Lung (tissue), 12 donors: ENCODE measurements around the gene JMJD6. TPM values are rescaled to one million over a fixed set of nuclear protein-coding genes. Genes with fewer than 3 reads are reported as not detected.
"Not testable (repeated sequence)": the region's sequence is repeated elsewhere in the genome, so short reads cannot be mapped to it uniquely, and the experiment has no call there.

Experiments
- ATAC-seq: fragments of 200-7000 bp; cut with Tn5 transposase; one replicate; pipeline ENCODE4 v1.9.1; 2020; ENCODE audit warnings: moderate number of reproducible peaks; ENCODE audit not compliant: insufficient read depth, low FRiP score
- DNase-seq, 3 donors: peaks; one replicate each; pipeline ENCODE4 v3.0.0-alpha.2; 2013 to 2017
- H3K27ac ChIP-seq, 2 donors: one replicate each; pipeline ENCODE4 v1.5.1; 2013; ENCODE audit warnings: mild to moderate bottlenecking in 2 of 2, moderate library complexity in 2 of 2, control low read depth in 1 of 2, inconsistent platforms in 1 of 2, low read depth in 1 of 2, low read length in 1 of 2
- H3K27me3 ChIP-seq, 3 donors: one replicate each; pipeline ENCODE4 v1.5.1; 2013; ENCODE audit warnings: low read length in 2 of 3; ENCODE audit not compliant: control insufficient read depth in 3 of 3, insufficient read depth in 3 of 3
- H3K36me3 ChIP-seq, 4 donors: one replicate each; pipeline ENCODE4 v1.5.1; 2013; ENCODE audit warnings: low read length in 4 of 4, mild to moderate bottlenecking in 1 of 4, moderate library complexity in 1 of 4; ENCODE audit not compliant: control insufficient read depth in 4 of 4, insufficient read depth in 4 of 4
- H3K4me1 ChIP-seq, 5 donors: one replicate each; pipeline ENCODE4 v1.5.1; 2013; ENCODE audit warnings: low read length in 5 of 5, mild to moderate bottlenecking in 2 of 5, moderate library complexity in 1 of 5; ENCODE audit not compliant: control insufficient read depth in 5 of 5, insufficient read depth in 5 of 5
- H3K4me3 ChIP-seq: one replicate; pipeline ENCODE4 v1.5.1; 2013; ENCODE audit warnings: mild to moderate bottlenecking, control low read depth, moderate library complexity
- H3K9ac ChIP-seq, 2 donors: one replicate each; pipeline ENCODE4 v1.5.1; 2013; ENCODE audit warnings: low read length in 2 of 2, control low read depth in 1 of 2; ENCODE audit not compliant: insufficient read depth in 1 of 2
- H3K9me3 ChIP-seq, 4 donors: one replicate each; pipeline ENCODE4 v1.5.1; 2013; ENCODE audit warnings: low read length in 3 of 4, mild to moderate bottlenecking in 1 of 4, moderate library complexity in 1 of 4; ENCODE audit not compliant: control insufficient read depth in 4 of 4, insufficient read depth in 3 of 4
- CTCF ChIP-seq: IDR thresholded peaks from 2 replicates; pipeline ENCODE4 v1.5.1; 2012; ENCODE audit warnings: mild to moderate bottlenecking; ENCODE audit errors: control extremely low read depth, extremely low read depth
- WGBS, 2 donors: extraction: QIAGEN DNeasy Blood & Tissue Kit; methylation state at CpG; one replicate each; pipeline ENCODE4 v1.1.7; 2013; 5-methylcytosine and 5-hydroxymethylcytosine counted together
- polyA plus RNA-seq, 2 donors: library from polyadenylated mRNA; stranded (reverse); fragments of 200-250 nt; gene quantifications; one replicate each; pipeline ENCODE4 v1.2.1, GENCODE V29; 2013
- total RNA-seq, 2 donors: library from RNA; depleted of rRNA in 1 of 2; stranded (reverse); fragments of >200 nt in 1 of 2; gene quantifications; one replicate each; pipeline ENCODE4 v1.2.1, GENCODE V29; 2014 to 2021
- donor health status: control.
- donor health status: control.
- donor health status: Bipolar disorder and iron deficiency.
- donor health status: healthy.
- donor health status: DM: yes; HTN: yes; CAD: no.

JMJD6 gene
- total and polyA plus RNA-seq, 4 donors: 23.8 to 52.9 (median 30.0) TPM

GRCh38 chr17:76714336-76714735 is 12.1 kb downstream of the JMJD6 start:
- WGBS, 2 donors: 66 to 71% methylated on average over 5 of the region's 5 CpGs
- DNase-seq (no peak), ATAC-seq (no peak)
- H3K27me3 ChIP-seq: no peaks in the 10 kb centered on the region
- no peak overlapping the region for H3K27ac ChIP-seq
- H3K4me1 ChIP-seq: peaks cover 0 to 21% (median 13%) of the 10 kb centered on the region in 5 donors
- peaks cover 23 to 28% (median 26%) of the 10 kb centered on the region in 4 donors for H3K36me3 ChIP-seq
- H3K9ac ChIP-seq: no peak overlapping the region
- no peak overlapping the region for H3K4me3 ChIP-seq
- TF ChIP-seq CTCF: no peak
- no peaks in the 10 kb centered on the region for H3K9me3 ChIP-seq

- TF ChIP-seq CTCF: no peak
- DNase-seq (no peak), ATAC-seq (no peak)
- peaks cover 1 to 22% (median 19%) of the 10 kb centered on the region in 5 donors for H3K4me1 ChIP-seq
- H3K27me3 ChIP-seq: no peaks in the 10 kb centered on the region
- peaks cover 18 to 25% (median 23%) of the 10 kb centered on the region in 4 donors for H3K36me3 ChIP-seq
- no peak overlapping the region for H3K27ac ChIP-seq
- 95 to 96% methylated on average over 7 of the region's 7 CpGs for whole genome bisulfite sequencing, 2 donors
- no peak overlapping the region for H3K4me3 ChIP-seq
- no peaks in the 10 kb centered on the region for H3K9me3 ChIP-seq
- H3K9ac ChIP-seq: no peak overlapping the region
Measured at GRCh38 chr17:76713765-76714164, 12.6 kb downstream of the JMJD6 start.

GRCh38 chr17:76712321-76712720 is 14.1 kb downstream of the JMJD6 start:
- ATAC-seq, H3K9ac ChIP-seq, H3K9me3 ChIP-seq, H3K27ac ChIP-seq, DNase-seq, H3K4me3 ChIP-seq, H3K27me3 ChIP-seq: not testable (repeated sequence)
- peaks cover 11 to 21% (median 16%) of the 10 kb centered on the region in 4 donors for H3K36me3 ChIP-seq
- H3K4me1 ChIP-seq: peaks cover 2 to 32% (median 21%) of the 10 kb centered on the region in 5 donors
- 78 to 84% methylated on average over 7 of the region's 7 CpGs for WGBS, 2 donors

- H3K4me1 ChIP-seq: peaks cover 2 to 32% (median 14%) of the 10 kb centered on the region in 5 donors
- no peaks in the 10 kb centered on the region for H3K9me3 ChIP-seq
- peak within 1 kb of the TSS; percentile 85 to 91 for H3K27ac ChIP-seq
- WGBS, 2 donors: 4 to 19% methylated on average over 17 to 49 of the region's 56 CpGs
- H3K9ac ChIP-seq: peak within 1 kb of the TSS in 1 of 2 donors; percentile 94
- peak; percentile 39 for ATAC-seq
- H3K27me3 ChIP-seq: no peaks in the 10 kb centered on the region
- peaks cover 5 to 11% (median 7%) of the 10 kb centered on the region in 4 donors for H3K36me3 ChIP-seq
- TF ChIP-seq CTCF: no peak
- peak; percentile 74 to 84 (median 76) for DNase-seq
- peak within 1 kb of the TSS; percentile 68 for H3K4me3 ChIP-seq
Measured at GRCh38 chr17:76710863-76711611, 15.4 kb downstream of the JMJD6 start, which contains the start of gene MXRA7. Gene MXRA7, minus strand, starts transcription at chr17:76710965. Its CDS starts 19 bp downstream, at chr17:76710946.

- H3K27me3 ChIP-seq, ATAC-seq, H3K9me3 ChIP-seq, H3K36me3 ChIP-seq: not testable (repeated sequence)
- 5 to 22% methylated on average over 27 to 50 of the region's 79 CpGs for WGBS, 2 donors
- Histone ChIP-seq H3K27ac (peak overlapping the region; percentile 76 to 91), H3K4me1 (peaks cover 2 to 32% (median 14%) of the 10 kb centered on the region in 5 donors), H3K9ac (peak overlapping the region in 1 of 2 donors; percentile 79), H3K4me3 (peak overlapping the region; percentile 68)
- peak in 1 of 3 donors; percentile 64 for DNase-seq
Measured at GRCh38 chr17:76709951-76710862, 16.2 kb downstream of the JMJD6 start.
